HG02763 (cell line): ENCODE data around the gene NRXN3.

Experiments
- ATAC-seq: cut with Tn5 transposase; IDR thresholded peaks from one replicate; pipeline ENCODE4 v1.9.1; 2021; ENCODE audit warnings: mild to moderate bottlenecking, moderate library complexity; ENCODE audit not compliant: unreplicated experiment

NRXN3 gene

DNA sequence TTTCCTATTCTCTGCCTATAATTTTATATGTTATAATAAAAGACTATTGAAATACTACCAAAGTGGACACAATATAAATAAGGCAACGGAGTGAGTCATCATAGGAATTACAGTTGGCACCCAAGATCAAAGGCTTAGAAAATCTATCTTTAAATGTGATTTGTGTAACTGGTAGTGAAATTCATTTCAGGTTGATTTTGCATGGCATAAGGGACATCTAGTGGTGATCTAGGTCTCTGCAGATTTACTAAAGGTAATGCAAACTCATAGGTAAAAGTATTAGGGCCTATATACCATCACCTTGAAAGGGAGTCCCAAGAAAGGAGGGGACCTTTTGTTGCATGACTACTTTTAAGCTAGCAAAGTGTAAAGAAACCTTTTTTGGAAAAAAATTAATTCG is 527.2 kb downstream of the NRXN3 start:
- no peak for ATAC-seq

GRCh38 chr14:78698991-78699390 is 528.8 kb downstream of the NRXN3 start:
- ATAC-seq, result no peak

GRCh38 chr14:78700236-78700635 is 530.1 kb downstream of the NRXN3 start:
- ATAC-seq, result no peak

- ATAC-seq, result no peak
These were observed 531.1 kb downstream of the NRXN3 start for GRCh38 chr14:78701246-78701645.

DNA sequence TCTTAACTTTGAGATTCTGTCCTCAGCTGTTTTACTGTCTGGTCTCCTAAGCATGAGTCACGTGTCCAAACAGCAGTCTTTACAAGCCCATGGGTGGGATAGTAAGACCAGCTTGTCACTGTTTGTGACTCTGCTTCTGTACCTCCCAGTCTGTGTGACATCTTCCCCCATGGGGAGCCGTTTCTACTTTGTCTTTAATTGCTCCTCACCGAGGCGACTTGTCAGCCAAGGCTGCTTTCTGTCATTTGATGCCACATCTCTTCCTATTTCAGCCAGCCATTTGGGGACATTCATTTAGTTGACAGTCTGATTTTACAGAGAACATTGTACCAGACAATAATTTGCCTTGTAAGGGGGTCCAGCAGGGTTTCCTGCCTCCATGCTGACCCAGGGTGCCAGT is 534.8 kb downstream of the NRXN3 start:
- no peak for ATAC-seq

DNA sequence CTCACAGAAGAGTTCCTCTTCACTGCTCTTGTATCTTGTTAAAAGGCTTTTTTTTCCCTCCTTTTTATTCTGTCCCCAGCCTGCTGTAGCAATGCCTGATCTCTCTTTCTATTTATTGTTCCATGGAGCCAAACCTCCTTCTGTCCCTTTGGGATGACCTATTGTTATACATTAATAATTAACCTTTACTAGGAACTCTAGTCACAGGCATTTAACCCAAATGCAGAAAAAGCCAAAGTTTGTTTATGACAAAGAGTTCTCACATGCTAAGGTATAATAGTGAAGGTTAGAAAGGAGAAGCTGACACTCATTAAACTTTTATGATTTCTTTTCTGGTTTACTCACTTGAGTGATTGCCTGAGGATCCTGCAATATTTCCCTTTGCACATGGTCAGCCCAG is 535.8 kb downstream of the NRXN3 start:
- ATAC-seq, result no peak

GRCh38 chr14:78709795-78710557 is 539.8 kb downstream of the NRXN3 start:
- no peak for ATAC-seq

- no peak for ATAC-seq
These were observed 540.8 kb downstream of the NRXN3 start for GRCh38 chr14:78710963-78711362.

- ATAC-seq, result no peak
These were observed 543.5 kb downstream of the NRXN3 start for GRCh38 chr14:78713716-78714115.

GRCh38 chr14:78714711-78715110 is 544.5 kb downstream of the NRXN3 start:
- no peak for ATAC-seq

DNA sequence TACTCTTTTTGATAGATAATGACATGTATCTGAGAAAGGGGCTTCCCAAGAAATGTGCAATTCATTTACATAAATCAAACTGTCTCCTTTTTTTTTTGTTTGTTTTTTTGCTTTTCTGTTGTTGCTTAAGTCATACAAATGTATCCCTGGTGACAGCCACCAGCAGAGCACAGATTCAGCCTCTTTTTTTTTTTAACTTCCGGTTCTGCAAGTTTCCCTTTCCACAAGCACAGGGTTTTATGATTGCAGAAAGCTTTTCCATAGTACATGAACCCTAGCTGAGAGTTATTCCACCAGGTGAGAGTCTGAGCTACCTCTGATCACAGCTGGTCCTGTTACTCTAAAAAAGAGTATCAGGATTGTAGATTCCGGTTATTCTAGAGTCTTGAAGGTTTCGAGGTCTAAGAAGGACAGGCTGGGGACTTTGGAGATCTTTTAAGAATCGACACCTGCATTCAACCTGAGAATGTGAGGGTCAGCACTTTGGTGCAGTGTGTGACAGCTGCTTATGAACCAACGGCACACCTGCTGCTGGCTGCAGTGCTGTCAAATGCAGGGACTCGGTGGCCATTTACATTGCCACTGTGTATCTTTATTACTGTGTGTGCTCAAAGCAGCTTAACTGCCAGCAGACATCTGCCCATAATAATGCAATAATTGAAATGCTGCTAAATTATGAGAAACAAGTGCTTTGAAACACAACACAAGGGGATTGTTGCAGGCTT is 551.7 kb downstream of the NRXN3 start:
- ATAC-seq, result no peak

GRCh38 chr14:78725086-78725485 is 554.9 kb downstream of the NRXN3 start:
- no peak for ATAC-seq

DNA sequence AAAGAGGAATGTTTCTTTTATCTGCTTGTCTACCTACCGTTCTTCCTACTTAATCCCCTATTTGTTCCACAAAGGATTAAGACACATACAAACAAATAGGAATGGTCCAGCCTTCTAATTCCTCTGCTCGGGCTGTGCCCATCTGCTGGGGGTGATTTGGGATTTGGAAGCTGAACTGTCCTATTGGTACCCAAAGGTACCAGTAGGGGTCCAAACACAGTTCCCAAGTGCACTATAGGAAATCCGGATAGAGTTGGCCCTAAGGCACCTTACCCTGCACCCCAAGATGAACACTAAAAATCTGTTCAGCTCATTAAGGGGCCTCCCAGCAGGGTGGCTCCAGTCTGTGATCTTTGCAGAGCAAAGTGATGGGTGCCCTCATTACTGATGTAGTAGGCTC is 566.9 kb downstream of the NRXN3 start:
- ATAC-seq, result no peak

DNA sequence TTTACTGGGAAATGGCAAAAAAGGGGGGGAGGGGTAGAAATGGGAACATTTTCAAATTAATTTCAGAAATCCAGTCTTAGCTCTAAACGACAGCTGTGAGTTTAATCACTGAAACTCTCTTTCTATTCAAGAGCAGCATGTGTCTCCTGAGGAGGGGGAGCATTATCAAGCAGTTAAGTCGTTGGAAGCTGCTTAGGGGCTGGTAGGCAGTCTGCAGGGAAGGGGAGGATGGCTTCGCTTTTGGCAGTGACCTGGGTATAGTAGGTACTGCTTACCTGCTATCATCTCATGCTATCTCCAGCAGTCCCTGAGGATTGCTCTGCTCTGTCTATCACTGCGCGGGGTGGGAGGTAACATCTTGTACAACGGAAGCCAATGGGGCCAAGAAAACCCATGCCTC is 567.4 kb downstream of the NRXN3 start:
- ATAC-seq, result no peak

DNA sequence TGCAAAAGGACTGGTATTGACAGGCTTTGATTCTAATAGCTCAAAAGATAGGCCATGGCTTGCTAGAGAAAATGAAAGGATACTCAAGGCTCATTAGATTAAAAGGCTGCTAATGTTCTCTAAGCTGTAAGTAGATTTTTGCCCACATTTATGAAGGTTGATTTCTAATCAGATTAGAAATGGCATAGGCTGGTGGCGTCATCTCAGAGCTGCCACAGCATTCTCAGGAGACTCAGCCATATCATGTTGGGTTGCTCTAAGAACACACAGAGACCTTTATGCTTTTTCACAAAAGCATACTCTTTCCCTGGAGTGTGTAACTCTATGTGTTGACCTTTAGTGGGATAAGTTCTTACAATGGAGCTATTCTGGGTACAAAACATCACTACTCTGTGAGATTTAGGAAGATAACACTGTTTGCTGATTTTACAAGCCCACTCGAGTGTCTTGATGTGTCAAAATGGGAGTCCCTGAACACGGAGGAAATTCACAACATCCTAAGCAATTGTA is 576.0 kb downstream of the NRXN3 start:
- ATAC-seq, result no peak

DNA sequence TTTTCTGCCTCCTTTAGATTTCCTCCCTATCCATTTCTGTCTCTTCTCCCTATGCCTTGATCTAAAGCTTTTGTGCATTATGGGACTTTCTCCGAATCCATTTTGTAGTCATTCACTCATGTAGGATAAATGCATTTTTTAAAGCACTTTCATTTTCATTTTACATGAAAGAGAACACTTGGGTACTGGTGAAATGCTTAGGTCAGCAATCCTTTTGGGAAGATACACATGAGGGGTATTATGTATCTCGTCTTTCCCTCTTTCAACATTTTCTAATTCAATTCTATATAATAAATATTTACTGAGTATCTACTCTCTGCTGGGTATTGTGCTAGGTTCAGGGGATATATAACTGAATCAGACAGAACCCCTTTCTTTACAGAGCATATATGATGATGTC is 577.6 kb downstream of the NRXN3 start:
- no peak for ATAC-seq

GRCh38 chr14:78752518-78753188 is 582.5 kb downstream of the NRXN3 start:
- ATAC-seq, result no peak

DNA sequence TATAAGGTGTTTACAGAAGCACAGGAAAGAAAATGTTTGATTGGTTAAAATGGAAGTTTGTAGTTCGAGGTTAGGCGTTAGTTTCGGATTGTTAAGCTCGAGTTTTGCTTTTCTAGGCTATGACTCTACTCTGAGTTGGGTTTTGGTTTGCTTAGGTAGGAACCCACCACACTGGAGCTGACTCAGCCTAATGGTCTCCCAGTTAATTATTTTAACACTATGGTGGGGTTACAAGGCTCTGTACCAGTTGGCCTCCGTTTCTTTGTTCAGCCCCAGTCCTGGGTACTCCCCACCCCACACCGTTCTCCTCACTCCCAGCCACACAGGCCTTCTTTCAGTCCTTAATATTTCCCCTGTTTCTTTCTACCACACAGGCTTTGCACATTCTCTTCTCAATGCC is 583.9 kb downstream of the NRXN3 start:
- no peak for ATAC-seq

DNA sequence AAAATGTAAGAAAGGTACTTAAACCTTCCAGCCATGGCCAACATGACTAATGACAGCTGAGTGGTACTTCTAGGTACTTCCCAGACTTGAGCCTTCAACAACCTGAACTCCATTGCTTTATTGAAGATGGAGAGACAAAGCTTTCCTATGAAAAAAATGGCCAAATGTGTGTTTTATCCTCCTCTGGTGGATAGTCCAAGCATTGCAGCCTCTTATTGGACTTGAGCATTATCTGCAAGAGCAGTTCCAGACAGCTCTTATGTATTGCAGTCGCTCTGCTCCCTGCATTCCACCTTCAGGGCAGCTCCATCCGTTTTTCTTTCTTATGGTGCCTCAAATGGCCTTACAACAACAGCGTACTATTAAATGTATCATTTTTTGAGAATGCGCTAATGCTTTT is 588.2 kb downstream of the NRXN3 start:
- ATAC-seq, result no peak

- no peak for ATAC-seq
These were observed 592.2 kb downstream of the NRXN3 start for GRCh38 chr14:78762331-78762730.

DNA sequence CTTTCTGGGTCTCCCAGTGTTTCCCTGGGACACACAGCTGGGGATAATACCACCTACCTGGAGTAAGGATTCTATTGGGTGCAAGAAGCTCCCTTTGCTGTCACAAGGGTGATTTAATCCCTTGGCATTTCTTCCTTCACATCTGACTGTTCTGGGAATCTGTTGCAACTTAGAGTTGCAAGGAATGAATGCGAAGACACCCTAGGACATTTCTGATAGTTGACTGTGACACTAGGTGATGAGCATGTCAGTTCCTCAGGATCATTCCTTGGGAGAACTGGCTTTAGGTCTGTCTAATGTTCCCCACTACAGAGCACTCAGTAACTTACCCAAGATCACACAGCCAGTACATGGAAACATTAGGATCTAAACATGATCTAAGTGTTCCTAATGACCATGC is 593.6 kb downstream of the NRXN3 start:
- no peak for ATAC-seq

- ATAC-seq, result no peak
These were observed 594.1 kb downstream of the NRXN3 start for GRCh38 chr14:78764240-78764639.
